Small intestine (tissue), 7 donors: ENCODE measurements around the gene OTULIN. TPM values are rescaled to one million over a fixed set of nuclear protein-coding genes. Genes with fewer than 3 reads are reported as not detected.

Experiments
- DNase-seq, 2 donors: peaks; one replicate each; pipeline versions ENCODE4 v3.0.0 to v3.0.0-alpha.2; 2013
- FAIRE-seq: peaks from 2 replicates; lab custom pipeline; 2012; peaks lifted over from hg19 to GRCh38; lab: Jason Lieb, UNC
- H3K27ac ChIP-seq, 3 donors: one replicate each; pipeline ENCODE4 v1.5.1; 2013; ENCODE audit warnings: low read length in 2 of 3, mild to moderate bottlenecking in 2 of 3, control low read depth in 1 of 3, inconsistent platforms in 1 of 3, low read depth in 1 of 3, moderate library complexity in 1 of 3
- H3K27me3 ChIP-seq, 3 donors: one replicate each; pipeline ENCODE4 v1.6.1; 2013; ENCODE audit warnings: low read length in 3 of 3, inconsistent platforms in 1 of 3; ENCODE audit not compliant: control insufficient read depth in 3 of 3, insufficient read depth in 3 of 3
- H3K36me3 ChIP-seq, 3 donors: one replicate each; pipeline ENCODE4 v1.6.1; 2013; ENCODE audit warnings: low read length in 3 of 3, inconsistent platforms in 1 of 3, low read depth in 1 of 3, mild to moderate bottlenecking in 1 of 3, moderate library complexity in 1 of 3; ENCODE audit not compliant: control insufficient read depth in 3 of 3, insufficient read depth in 2 of 3
- H3K4me1 ChIP-seq, 3 donors: one replicate each; pipeline ENCODE4 v1.6.1; 2013; ENCODE audit warnings: low read length in 2 of 3, inconsistent platforms in 1 of 3, low read depth in 1 of 3, mild to moderate bottlenecking in 1 of 3, moderate library complexity in 1 of 3; ENCODE audit not compliant: control insufficient read depth in 3 of 3, insufficient read depth in 2 of 3
- H3K4me3 ChIP-seq, 3 donors: one replicate each; pipeline ENCODE4 v1.5.1; 2013; ENCODE audit warnings: low read length in 3 of 3, control low read depth in 1 of 3, inconsistent platforms in 1 of 3, low read depth in 1 of 3, mild to moderate bottlenecking in 1 of 3, moderate library complexity in 1 of 3
- H3K9me3 ChIP-seq, 2 donors: one replicate each; pipeline ENCODE4 v1.6.1; 2013; ENCODE audit warnings: low read depth in 1 of 2, low read length in 1 of 2; ENCODE audit not compliant: control insufficient read depth in 2 of 2, insufficient read depth in 1 of 2
- WGBS, 3 donors: extraction: QIAGEN DNeasy Blood & Tissue Kit; methylation state at CpG; one replicate each; pipeline ENCODE4 v1.1.7; 2013; 5-methylcytosine and 5-hydroxymethylcytosine counted together
- polyA plus RNA-seq, 4 donors: library from polyadenylated mRNA; stranded (reverse) in 3 of 4; unstranded in 1 of 4; fragments of 200-250 nt in 3 of 4; fragments of 120-200 nt in 1 of 4; gene quantifications; one replicate each; pipeline versions ENCODE4 v1.2.1 to v1.2.3, GENCODE V29; 2013
- donor health status: healthy with polysubstance abuse.
- donor health status: control.
- donor health status: control.
- donor health status: Bipolar disorder and iron deficiency.
- donor health status: healthy.

OTULIN gene
- polyA plus RNA-seq, 4 donors = 3.1 to 22.8 (median 5.8) TPM

GRCh38 chr5:14738050-14738449 lies 73.5 kb downstream of the OTULIN start:
- no peaks in the 10 kb centered on the region for H3K27me3 ChIP-seq
- no peaks in the 10 kb centered on the region for H3K4me1 ChIP-seq
- no peak for FAIRE-seq
- H3K9me3 ChIP-seq = no peaks in the 10 kb centered on the region
- H3K27ac ChIP-seq = no peak overlapping the region
- peaks cover 4 to 77% (median 22%) of the 10 kb centered on the region in 3 donors for H3K36me3 ChIP-seq
- no peak overlapping the region for H3K4me3 ChIP-seq
- 91 to 98% (median 94%) methylated on average over 5 of the region's 5 CpGs for WGBS, 3 donors
- DNase-seq = no peak

- 83 to 94% (median 89%) methylated on average over 3 of the region's 3 CpGs for WGBS, 3 donors
These were observed 75.0 kb downstream of the OTULIN start for GRCh38 chr5:14739538-14739937.

GRCh38 chr5:14739981-14740380 lies 75.5 kb downstream of the OTULIN start:
- H3K27me3 ChIP-seq = no peaks in the 10 kb centered on the region
- peaks cover 4 to 72% (median 21%) of the 10 kb centered on the region in 3 donors for H3K36me3 ChIP-seq
- DNase-seq (no peak), FAIRE-seq (no peak)
- no peak overlapping the region for H3K27ac ChIP-seq
- H3K4me3 ChIP-seq = no peak overlapping the region
- 95 to 96% (median 95%) methylated on average over 5 of the region's 5 CpGs for WGBS, 3 donors
- no peaks in the 10 kb centered on the region for H3K9me3 ChIP-seq
- H3K4me1 ChIP-seq = no peaks in the 10 kb centered on the region

More at GRCh38 chr5:14739538-14739937, 75.0 kb downstream of the OTULIN start:
- DNase-seq (no peak), FAIRE-seq (no peak)
- Histone ChIP-seq H3K27me3 (no peaks in the 10 kb centered on the region), H3K9me3 (no peaks in the 10 kb centered on the region), H3K27ac (no peak overlapping the region), H3K36me3 (peaks cover 4 to 69% (median 19%) of the 10 kb centered on the region in 3 donors), H3K4me3 (no peak overlapping the region), H3K4me1 (no peaks in the 10 kb centered on the region)

GRCh38 chr5:14741131-14741530 lies 76.6 kb downstream of the OTULIN start:
- no peak overlapping the region for H3K4me3 ChIP-seq
- WGBS, 3 donors = 95 to 97% (median 96%) methylated on average over 13 of the region's 13 CpGs
- no peaks in the 10 kb centered on the region for H3K4me1 ChIP-seq
- DNase-seq = no peak
- no peak overlapping the region for H3K27ac ChIP-seq
- FAIRE-seq = no peak
- no peaks in the 10 kb centered on the region for H3K27me3 ChIP-seq
- peaks cover 4 to 77% (median 20%) of the 10 kb centered on the region in 3 donors for H3K36me3 ChIP-seq
- H3K9me3 ChIP-seq = no peaks in the 10 kb centered on the region

GRCh38 chr5:14741801-14742440 lies 77.4 kb downstream of the OTULIN start:
- no peak for FAIRE-seq
- H3K4me3 ChIP-seq = no peak overlapping the region
- peaks cover 4 to 74% (median 20%) of the 10 kb centered on the region in 3 donors for H3K36me3 ChIP-seq
- DNase-seq = no peak
- H3K27me3 ChIP-seq = no peaks in the 10 kb centered on the region
- no peak overlapping the region for H3K27ac ChIP-seq
- H3K4me1 ChIP-seq = no peaks in the 10 kb centered on the region
- no peaks in the 10 kb centered on the region for H3K9me3 ChIP-seq
- 89 to 94% (median 90%) methylated on average over 10 to 11 of the region's 11 CpGs for WGBS, 3 donors

- DNase-seq = no peak
- Histone ChIP-seq H3K4me1 (no peaks in the 10 kb centered on the region), H3K27me3 (no peaks in the 10 kb centered on the region), H3K27ac (no peak overlapping the region), H3K36me3 (peaks cover 4 to 74% (median 17%) of the 10 kb centered on the region in 3 donors), H3K4me3 (no peak overlapping the region), H3K9me3 (no peaks in the 10 kb centered on the region)
- no peak for FAIRE-seq
- WGBS, 3 donors = 76 to 91% (median 87%) methylated on average over 9 of the region's 9 CpGs
These were observed 78.0 kb downstream of the OTULIN start for GRCh38 chr5:14742498-14742897.

GRCh38 chr5:14743601-14744295 lies 79.2 kb downstream of the OTULIN start:
- H3K4me3 ChIP-seq = no peak overlapping the region
- H3K27me3 ChIP-seq = no peaks in the 10 kb centered on the region
- WGBS, 3 donors = 85 to 89% (median 86%) methylated on average over 6 of the region's 6 CpGs
- H3K9me3 ChIP-seq = no peaks in the 10 kb centered on the region
- H3K27ac ChIP-seq = no peak overlapping the region
- no peak for DNase-seq
- no peak for FAIRE-seq
- H3K4me1 ChIP-seq = no peaks in the 10 kb centered on the region
- H3K36me3 ChIP-seq = peaks cover 5 to 76% (median 21%) of the 10 kb centered on the region in 3 donors

GRCh38 chr5:14744296-14745187 lies 80.0 kb downstream of the OTULIN start:
- Histone ChIP-seq H3K4me3 (no peak overlapping the region), H3K27me3 (no peaks in the 10 kb centered on the region), H3K36me3 (peaks cover 5 to 69% (median 17%) of the 10 kb centered on the region in 3 donors), H3K9me3 (no peaks in the 10 kb centered on the region), H3K4me1 (no peaks in the 10 kb centered on the region), H3K27ac (no peak overlapping the region)
- WGBS, 3 donors = 72 to 88% (median 85%) methylated on average over 13 to 14 of the region's 14 CpGs
- FAIRE-seq (no peak), DNase-seq (no peak)
